B cell (primary cell): Measurements from ENCODE around the gene ZNF358.

Experiments used
- EZH2 ChIP-seq: IDR thresholded peaks from 2 replicates; pipeline ENCODE4 v1.6.1; 2012; ENCODE audit warnings: borderline replicate concordance, low read depth, mild to moderate bottlenecking, moderate library complexity, low read length; ENCODE audit not compliant: insufficient read depth, poor library complexity, severe bottlenecking
- TF ChIP-seq, protein P1 (sequence below): fragments of 200-600 bp; IDR thresholded peaks from one replicate; pipeline ENCODE4 v1.8.0; 2022; ENCODE audit warnings: antibody characterized with exemption, mild to moderate bottlenecking

DNA sequence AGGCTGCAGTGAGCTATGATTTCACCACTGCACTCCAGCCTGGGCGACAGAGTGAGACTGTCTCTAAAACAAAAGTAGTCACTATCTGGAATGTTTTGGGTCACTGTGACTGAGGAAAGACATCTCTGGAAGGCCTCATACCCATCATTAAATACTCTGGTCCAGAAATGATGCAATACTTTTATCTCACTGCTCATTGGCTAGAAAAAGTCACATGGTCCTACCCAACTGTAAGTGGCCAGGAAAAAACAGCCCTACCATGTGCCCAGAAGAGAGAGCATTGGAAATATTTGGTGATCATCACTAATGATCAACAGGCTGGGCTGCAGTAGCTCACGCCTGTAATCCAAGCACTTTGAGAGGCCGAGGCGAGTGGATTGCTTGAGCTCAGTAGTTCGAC is 49.4 kb downstream of the ZNF358 start:
- TF ChIP-seq EZH2: no peak
- TF ChIP-seq, protein P1, sequence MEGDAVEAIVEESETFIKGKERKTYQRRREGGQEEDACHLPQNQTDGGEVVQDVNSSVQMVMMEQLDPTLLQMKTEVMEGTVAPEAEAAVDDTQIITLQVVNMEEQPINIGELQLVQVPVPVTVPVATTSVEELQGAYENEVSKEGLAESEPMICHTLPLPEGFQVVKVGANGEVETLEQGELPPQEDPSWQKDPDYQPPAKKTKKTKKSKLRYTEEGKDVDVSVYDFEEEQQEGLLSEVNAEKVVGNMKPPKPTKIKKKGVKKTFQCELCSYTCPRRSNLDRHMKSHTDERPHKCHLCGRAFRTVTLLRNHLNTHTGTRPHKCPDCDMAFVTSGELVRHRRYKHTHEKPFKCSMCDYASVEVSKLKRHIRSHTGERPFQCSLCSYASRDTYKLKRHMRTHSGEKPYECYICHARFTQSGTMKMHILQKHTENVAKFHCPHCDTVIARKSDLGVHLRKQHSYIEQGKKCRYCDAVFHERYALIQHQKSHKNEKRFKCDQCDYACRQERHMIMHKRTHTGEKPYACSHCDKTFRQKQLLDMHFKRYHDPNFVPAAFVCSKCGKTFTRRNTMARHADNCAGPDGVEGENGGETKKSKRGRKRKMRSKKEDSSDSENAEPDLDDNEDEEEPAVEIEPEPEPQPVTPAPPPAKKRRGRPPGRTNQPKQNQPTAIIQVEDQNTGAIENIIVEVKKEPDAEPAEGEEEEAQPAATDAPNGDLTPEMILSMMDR: no peak
